A172 (cell line): ENCODE data around the gene C1orf56. TPM values are rescaled to one million over a fixed set of nuclear protein-coding genes. Genes with fewer than 3 reads are reported as not detected.

ENCODE experiments used
- DNase-seq: peaks from one replicate; pipeline ENCODE4 v3.0.0-alpha.2; 2015; ENCODE audit warnings: low spot score
- total RNA-seq: library from RNA; depleted of rRNA; stranded (reverse); fragments of >200 nt; shearing (Covaris generic); gene quantifications from 2 replicates; pipeline ENCODE4 v1.2.3, GENCODE V29; 2014

The C1orf56 gene
- total RNA-seq, 1 experiment from 2014 or later = 6.9 TPM

- peak; percentile 73 for DNase-seq
These were observed 22.9 kb upstream of the C1orf56 start for GRCh38 chr1:151024540-151025146.

- DNase-seq = no peak
These were observed 21.1 kb upstream of the C1orf56 start for GRCh38 chr1:151026460-151026859.

GRCh38 chr1:151032164-151032563 lies 15.4 kb upstream of the C1orf56 start:
- DNase-seq = no peak

- DNase-seq = no peak
These were observed 12.4 kb upstream of the C1orf56 start for GRCh38 chr1:151035167-151035566.

DNA sequence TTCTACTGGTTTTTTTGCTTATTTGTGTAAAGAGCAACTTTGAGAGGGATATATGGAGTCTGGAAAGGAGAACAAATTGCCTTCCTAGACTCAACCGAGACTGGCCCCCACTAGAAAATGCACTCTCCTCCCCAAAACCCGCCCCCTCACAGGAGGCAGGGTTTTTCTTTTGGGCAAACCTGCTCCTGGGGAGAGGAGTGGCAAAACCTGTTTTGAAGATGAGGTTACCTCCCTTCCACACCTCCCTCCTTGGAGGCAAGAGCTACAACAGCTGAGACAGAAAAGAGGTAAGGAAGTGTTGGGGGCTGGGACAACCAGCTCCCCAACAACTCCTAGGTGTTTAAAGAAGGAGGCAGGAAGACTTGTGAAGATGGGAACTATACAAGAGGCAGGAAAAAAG lies 11.2 kb upstream of the C1orf56 start, which contains the start of gene BNIPL:
Gene BNIPL, plus strand, starts transcription at position 231 of the 400 bp plus-strand sequence. Its CDS starts 140 bp downstream, at position 371.
- no peak for DNase-seq

GRCh38 chr1:151037032-151037431 lies 10.5 kb upstream of the C1orf56 start:
- no peak for DNase-seq

- no peak for DNase-seq
These were observed 8.0 kb upstream of the C1orf56 start for GRCh38 chr1:151039521-151039920.

DNA sequence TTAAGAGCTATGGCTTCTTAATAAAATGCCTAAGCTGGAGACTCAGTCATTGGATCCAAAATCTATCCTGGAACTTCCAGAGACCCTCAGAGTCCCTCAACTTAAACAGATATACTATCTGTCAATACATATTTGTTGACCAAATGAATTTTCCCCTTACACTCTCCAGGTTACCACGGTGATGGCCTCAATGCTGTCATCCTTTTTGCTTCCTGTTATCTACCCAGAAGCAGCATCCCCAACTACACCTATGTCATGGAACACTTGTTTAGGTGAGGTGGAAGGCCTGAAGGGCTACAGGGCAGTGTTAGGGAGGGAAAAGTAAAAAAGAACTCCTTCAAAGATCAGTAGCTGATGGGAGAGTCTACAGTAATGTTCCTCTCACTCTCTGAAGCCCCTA lies 4.4 kb upstream of the C1orf56 start:
- no peak for DNase-seq

GRCh38 chr1:151047925-151048644 lies 534 bp downstream of the C1orf56 start:
- peak; percentile 78 for DNase-seq

DNA sequence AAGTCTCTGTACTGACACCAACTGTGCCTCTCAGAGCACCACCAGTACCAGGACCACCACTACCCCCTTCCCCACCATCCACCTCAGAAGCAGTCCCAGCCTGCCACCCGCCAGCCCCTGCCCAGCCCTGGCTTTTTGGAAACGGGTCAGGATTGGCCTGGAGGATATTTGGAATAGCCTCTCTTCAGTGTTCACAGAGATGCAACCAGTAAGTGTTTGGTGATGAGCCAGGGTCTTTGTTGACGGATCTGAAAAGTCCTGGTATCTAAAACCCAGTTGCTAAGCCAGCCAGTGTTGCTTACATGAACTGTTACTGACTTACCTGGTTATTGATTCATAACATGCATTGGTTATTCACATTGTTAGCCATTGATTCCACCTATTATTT lies 1.1 kb downstream of the C1orf56 start:
- peak; percentile 35 for DNase-seq

DNA sequence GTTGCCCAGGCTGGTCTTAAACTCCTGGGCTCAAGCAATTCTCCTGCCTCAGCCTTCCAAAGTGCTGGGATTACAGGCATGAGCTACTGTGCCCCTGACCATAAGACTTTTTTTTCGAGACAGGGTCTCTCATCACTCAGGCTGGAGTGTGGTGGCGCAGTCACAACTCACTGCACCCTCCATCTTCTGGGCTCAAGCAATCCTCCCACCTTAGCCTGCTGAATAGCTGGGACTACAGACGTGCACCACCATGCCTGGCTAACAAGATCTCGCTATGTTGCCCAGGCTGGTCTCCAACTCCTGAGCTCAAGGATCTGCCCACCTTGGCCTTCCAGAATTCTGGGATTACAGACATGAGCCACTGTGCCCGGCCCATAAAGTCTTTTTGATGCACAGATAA lies 1.9 kb downstream of the C1orf56 start:
- DNase-seq = no peak

GRCh38 chr1:151050051-151050688 lies 2.6 kb downstream of the C1orf56 start:
- no peak for DNase-seq

DNA sequence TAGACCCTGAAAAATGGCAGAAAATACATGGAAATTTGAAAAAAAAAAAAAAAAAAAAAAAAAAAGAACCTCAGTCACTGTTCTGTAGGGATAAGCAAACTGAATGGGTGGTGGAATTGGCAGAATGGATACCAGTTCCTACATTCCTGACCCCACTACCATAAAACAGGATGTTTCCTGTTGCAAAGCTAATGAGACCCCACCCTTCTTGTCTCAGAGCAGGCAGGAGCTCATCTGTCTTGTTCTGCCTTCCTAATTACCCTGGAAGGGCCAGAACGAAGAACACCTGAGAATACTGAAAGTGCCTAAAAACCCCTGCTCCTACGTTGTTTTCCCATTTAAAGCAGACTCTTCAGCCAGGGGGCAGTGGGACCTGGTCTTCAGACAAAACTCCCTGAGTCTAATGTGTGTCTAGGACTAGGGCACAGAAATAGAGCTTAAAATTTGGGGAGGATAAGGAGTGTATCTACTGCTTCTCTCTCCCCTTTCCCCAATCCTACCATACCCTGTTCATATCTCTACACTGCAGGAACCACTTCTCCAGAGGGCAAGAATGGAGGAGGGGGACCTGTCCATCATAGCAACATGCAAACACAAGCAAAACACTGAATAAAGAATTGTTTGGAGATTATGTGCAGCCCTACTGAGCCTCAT lies 3.9 kb downstream of the C1orf56 start:
- DNase-seq = no peak

GRCh38 chr1:151054971-151055547 lies 7.5 kb downstream of the C1orf56 start:
- DNase-seq = no peak

DNA sequence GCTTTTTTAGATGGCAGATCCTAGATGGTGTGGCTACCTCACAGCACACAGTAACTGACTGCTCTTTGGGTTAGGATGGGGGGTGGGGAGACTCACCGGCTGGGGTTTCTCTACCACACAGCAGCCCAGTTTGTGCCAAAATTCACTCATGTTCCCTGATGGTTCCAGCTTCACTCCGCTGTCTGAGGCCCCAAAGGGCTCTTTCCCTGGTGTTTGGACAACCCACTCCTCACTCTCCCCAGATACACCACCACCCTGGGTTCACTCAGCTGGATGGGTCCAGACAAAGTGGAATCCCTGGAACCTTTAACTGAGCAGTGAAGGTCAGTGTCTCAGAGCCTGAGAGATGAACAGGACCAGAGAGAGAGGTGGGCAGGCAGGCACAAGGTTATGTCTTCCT lies 8.0 kb downstream of the C1orf56 start:
- no peak for DNase-seq

DNA sequence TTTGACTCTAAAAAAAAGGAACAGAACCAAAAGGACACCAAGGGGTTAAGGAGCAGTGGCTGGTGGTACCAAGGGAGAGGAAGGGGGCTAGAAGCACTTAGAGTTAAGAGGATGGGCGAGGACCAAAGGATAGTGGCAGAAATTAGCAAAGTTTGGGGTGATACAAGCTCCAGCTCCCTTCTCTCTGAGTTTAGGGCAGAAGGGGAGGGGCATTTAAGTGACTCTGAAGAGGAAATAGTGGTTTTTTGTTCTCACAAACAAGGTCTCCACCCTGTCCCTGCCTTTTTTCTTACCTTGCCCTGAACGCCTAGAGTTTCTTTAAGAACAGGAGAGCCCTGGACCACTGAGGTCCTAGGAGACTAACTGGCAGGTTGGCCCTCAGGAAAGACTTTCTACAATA lies 8.6 kb downstream of the C1orf56 start:
- no peak for DNase-seq

GRCh38 chr1:151058692-151059091 lies 11.1 kb downstream of the C1orf56 start:
- DNase-seq = peak; percentile 39

- DNase-seq = peak; percentile 88
These were observed 11.8 kb downstream of the C1orf56 start, which contains the start of gene CDC42SE1 for GRCh38 chr1:151059109-151060006. CDC42SE1 (minus strand) TSS chr1:151059622; CDS start chr1:151055730, 3,892 bp downstream.

- DNase-seq = peak; percentile 91
These were observed 12.6 kb downstream of the C1orf56 start, which contains the start of gene MLLT11 for GRCh38 chr1:151060007-151060656. MLLT11 (plus strand) TSS chr1:151060397; CDS start chr1:151067225, 6,828 bp downstream.
